Stimulated activated CD8-positive, alpha-beta memory T cell treated with anti-CD3 and anti-CD28 coated beads, Interleukin-2, amount 100 ng/mL, for 48 hours (primary cell): ENCODE results near the gene ALX4.

Experiments used
- DNase-seq, 2 donors: peaks; one replicate each; pipeline ENCODE4 v3.0.0-alpha.2; 2020; ENCODE audit warnings: low read depth in 2 of 2

The ALX4 gene

DNA sequence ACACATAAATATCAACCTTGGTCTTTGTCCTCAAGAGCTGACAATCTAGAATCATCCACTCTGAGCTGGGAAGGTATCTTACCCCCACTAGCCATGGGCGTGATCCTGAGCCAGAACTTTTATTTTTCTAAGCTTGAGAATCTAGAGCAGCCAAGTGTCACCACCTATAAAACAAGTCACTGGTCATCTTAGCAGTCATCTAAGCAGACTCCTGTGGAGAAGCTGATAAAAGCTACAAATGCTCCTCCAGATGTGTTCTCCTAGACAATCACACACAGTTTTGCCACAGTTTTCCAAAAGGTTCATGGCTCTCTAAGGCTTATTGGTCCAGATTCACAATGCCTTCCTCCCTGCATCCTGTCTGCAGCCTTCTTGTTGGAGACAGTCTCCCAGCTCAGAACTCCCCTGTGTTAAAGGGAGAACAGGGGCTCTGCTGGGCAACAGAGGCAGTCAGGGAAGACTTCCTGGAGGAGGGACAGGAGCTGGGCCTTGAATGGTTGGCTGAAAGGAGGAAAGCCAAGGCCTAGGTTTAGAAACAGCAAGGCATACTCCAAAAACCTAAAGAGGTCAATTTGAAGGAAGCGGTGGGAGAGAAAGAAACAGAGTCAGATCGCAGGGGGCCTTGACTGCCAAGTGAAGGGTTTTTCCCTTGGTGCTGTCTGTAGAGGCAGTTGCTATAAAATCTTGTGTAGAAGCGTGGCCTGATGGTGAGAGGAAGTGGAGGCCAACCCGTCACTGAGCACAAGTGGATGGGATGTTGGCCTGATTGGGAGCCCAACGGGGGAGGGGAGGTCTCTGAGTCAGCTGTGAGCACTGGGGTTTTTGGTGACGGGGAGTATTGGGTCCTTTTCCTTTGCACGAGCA, 42.0 kb downstream of the ALX4 start:
- DNase-seq = no peak

DNA sequence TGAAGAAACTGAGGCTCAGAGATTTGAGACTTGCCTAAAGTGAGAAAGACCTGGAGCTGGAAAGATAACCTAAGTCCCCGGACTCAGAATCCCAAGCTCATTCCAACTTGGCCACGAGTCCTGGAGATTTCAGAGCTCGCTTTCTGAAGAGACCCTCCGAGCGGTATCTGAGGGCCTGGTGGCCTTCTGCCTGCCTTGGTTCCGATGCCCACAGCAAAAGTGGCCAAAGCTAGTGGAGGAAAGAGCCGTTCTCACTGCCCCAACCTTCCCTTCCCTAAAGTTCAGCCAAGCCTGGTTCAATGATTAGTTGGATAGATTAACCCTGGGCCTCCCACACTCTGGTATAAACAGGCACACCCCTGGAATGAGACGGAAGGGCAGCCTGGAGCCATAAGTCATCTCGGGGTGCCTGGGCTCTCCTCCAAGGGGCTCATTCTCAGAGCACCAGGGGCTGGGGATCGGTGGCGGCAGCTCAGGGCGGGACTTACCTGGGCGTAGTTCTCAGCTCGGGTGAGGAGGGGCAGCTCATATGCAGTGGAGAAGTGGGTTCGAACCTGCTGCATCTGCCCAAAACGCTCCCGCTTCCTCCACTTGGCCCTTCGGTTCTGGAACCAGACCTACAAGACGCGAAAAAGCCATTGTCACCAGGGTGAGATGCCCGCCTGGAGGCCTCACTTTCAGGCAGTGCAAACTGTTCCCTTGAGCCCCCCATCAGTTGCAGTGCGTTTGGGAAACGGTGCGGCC, 42.8 kb downstream of the ALX4 start:
- DNase-seq = no peak

DNA sequence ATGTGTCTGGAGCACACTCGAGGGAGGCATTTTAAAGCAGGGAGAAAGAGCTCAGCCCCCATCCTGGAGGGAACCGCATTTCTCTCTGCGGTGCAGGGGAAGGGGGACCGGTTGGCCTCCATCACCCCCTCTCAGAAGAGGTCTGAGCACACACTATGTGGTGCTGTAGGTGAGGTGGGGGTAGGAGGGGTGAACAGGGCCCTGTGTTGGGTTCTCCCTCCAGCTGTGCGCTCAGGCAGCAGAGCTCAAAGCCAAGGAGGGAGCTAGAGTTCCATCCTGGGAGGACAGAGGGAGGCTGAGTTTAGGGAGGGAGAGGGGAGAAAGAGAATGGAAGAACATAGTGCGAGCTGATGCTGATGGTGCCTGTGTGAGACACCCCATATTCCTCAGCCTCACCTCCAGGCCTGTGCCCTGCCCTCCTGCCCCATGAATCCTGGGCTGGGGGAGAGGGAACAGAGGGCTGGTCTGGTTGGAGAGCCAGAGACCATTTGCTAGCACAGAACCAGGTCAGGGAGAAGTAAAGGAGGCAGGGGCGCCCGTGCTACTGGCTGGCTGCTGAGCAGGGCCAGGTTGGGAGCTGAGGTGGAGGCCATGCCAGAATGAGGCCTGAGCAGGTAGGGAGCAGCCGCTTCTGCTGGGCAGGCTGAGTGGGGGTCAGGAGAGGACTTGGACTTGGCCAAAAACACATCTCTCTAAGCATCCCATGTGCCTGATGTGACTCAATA, 43.7 kb downstream of the ALX4 start:
- DNase-seq = no peak

DNA sequence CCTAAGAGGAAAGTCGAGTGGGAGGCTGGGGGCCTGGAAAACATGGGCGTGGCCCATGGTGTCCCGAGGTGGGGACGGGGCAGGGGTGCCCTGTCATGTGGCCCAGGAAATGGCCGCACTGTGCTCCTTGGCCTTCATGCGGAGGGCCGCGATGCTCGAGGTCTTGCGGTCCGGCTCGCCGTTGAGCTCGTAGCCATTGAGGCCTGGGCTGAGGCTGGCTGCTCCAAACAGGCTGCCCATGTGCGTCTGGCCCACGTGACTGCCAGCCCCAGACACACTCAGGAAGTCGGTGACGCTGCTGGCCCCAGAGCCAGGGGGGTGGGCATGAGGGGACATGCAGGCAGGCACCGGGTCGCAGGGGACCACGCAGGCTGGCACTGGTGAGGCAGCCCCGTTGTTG, 45.2 kb downstream of the ALX4 start:
- no peak for DNase-seq

DNA sequence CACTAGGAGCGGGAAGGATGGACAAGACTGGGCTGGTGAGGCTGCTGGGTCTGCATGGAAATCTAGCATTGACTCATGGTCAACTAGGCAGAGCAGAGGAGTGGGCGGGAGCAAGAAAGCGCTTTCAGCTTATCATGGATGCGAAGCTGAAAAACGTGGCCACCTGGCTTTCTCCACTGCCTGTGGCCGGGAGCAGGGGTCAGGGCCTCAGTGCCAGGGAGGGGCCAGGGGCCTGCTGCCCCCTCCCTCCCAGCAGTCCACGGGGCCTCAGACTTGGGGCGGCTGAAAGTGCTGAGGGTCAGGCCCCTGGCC, 45.5 kb downstream of the ALX4 start:
- DNase-seq = no peak

DNA sequence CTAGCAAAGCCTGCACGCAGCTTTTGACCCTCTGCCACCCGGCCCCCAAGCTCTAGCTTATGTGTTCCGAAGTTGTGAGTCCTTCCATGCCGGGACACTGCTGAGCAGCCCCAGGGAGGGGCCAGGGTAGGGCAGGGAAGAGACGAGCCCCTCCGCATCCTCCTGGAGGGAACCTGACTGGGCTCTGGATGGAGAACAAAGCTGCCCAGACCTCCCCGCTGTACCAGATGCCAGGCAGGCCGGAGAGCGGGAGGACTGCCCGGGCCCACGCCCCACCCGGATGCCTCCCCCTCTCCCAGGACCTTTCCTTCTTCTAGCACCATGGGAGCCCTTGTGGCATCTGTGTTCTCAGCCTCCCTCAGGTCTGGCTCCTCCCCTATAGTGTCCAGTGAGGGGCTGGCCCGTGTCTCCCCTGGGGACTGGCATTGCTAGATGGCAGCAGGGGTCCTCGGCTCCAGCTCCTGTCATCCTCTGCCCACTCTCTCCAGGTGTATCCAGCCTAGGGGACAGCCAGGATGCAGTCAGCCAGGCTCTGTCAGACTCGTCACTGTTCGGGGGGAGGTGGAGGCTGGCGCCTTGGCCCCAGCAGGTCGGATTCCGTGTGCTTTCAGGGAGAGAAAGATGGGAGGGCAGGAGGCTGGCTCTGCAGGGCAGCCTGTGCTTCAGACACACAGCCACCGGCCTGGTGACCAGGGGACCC, 46.1 kb downstream of the ALX4 start:
- DNase-seq = no peak

DNA sequence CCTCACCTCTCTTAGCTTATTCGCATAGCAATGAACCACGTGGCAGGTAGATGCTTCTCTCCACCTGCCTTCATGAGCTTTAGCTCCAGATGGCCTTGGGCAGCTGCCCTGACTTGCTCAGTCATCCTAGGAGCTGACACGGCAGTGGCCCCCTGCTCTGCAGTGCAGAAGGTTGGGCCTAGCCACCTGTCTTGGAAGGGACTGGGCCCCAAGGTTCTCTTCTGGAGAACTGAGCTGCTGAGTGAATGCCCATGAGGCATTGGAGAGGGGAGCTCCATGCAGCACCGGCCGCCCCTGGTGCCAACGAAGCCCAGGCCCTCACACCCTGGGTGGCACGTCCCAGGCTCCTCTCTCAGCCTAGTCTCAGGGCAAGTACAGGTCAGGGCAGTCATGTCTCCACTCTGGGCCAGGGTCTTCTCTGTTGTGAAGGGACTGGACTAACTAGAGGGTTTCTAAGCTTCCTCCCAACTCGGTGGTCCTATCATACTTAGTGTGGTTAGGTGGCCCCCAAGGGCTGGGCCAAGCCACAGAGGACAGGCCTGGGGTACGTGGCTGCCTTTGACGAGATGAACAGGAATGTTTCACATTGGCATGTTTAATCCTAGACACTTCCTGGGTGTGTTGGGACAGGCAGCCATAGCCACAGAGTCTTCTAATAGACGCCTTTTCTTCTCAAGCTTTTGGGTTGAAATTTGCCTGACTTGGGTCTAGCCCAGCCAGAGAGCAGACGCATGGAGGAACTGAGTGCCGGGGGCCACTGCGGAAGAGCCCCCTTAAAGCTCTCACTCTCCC, 47.9 kb downstream of the ALX4 start:
- DNase-seq = no peak

DNA sequence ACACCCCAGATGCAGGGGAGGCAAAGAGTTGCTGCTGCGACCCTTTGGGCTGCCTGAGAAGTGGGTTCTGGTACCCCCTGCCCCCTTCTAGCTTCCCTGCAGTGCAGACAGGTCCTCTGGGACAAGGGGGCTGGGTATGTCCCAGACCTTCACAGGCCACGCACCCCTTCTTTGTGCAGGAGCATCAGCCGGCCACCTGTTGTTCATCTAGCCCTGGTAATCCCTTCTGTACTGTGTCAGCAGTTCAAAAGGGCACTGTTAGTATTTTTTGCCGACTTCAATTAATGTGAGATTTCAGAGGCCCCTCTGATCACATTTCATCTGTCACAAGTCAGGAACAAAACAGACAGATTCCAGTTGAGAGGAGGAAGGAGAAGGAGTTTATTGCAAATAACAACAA, 49.9 kb downstream of the ALX4 start:
- DNase-seq = no peak

DNA sequence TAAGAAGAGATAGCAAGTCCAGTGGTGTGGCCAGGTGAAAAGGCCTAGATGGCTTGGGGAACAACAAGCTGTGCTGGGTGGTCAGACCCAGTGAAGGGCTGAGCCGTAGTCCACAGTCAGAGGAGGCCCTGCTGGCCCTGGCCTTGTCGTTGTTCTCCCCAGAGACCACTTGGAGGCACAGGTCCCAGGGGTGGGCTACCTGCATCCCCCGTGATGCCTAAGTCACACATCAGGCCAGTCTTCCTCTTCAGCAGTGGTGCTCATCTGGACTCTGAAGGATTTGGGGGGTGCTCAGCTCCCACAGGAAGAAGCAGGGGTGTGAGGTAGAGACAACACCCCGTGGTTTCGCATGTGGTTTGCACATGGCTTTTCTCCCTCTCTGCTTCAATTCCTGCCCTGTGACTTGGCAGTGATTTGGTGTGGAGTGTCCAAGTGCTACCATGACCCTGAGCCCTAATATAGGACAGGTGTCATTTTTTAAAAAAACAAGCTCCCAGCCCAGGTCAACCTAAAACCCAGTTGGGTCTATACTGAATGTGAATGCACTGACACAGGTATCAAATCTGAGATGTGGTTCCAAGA, 51.0 kb downstream of the ALX4 start:
- DNase-seq = no peak

DNA sequence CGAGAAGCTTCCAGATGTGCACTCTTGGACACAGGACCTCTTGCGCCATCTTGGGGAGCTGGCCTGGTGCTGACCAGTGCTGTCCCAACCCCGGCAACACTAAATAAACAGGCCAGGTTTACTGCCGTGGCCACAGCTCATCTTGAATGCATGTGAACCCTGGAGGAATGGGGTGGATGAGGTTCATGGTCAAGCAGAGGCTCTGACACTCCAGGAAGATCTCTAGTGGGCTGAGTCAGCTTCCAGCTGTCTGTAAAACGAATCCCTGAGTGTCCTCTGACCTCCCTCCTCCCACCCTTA, 51.8 kb downstream of the ALX4 start:
- DNase-seq = no peak

DNA sequence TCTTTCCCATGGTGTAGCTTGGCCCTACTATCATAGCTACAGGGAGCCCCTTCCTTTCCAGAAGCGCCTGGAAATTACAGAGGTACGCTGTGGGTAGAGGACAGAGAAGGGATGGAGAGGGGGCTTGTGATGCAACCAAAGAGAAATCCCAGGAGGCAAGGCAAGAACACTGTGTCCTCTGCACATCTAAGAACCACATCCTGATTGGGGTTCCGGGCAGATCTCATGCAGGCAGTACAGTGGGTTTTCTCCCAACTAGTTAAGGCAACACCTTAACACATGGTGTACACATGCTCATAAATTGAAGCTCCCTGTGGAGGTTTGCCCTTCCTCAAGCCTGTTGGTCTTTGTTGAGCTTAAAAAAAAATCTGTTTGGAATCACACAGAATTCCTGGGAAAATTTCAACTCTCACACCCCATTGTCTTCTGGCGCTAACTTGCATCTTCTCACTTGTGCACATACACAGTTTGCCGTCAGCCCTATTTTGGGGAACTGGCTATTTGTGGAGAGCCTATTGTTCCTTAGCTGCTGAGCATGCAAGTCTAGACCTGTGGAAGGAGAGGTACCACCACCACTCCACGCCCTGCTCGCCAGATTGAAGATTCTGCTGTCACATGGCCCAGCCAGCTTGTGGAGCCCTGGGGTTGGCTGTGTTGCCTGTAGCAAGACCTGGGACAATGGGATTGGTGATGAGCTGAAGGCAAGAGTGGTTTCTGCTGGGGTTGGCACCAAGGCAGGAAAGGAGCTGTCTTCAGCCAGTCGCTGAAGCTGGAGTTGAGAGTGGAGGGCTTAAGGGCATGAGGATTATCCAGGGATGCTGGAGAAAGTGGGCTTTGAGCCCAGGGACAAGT, 52.4 kb downstream of the ALX4 start:
- DNase-seq = no peak

DNA sequence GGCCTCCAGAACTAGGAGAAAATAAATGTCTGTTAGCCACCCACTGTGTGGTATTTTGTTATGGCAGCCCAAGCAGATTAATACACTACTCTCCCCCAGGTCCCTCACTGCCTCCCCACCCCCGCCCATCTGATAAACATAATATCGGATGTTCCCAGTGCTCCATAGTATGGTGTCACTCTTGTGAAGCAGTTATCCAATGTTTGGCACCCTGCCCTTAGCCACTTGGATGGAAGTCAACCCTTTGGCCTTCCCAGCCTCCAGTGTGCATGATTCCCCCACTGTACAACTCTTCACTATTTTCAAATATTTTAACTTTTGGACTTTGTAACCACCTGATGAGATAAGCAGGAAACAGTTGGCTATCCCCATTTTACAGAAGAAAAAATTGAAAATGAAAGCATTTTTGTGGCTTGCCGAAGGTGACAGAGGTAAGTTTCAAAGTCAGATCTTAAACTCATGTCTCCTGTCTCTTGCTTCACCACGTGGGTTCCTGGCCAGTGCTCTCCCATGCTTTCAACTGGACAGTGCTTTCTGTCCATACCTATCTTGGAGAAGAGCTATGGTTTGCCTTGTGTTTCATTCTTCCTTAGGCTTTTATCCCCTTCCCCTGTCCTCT, 53.2 kb downstream of the ALX4 start:
- DNase-seq = no peak

DNA sequence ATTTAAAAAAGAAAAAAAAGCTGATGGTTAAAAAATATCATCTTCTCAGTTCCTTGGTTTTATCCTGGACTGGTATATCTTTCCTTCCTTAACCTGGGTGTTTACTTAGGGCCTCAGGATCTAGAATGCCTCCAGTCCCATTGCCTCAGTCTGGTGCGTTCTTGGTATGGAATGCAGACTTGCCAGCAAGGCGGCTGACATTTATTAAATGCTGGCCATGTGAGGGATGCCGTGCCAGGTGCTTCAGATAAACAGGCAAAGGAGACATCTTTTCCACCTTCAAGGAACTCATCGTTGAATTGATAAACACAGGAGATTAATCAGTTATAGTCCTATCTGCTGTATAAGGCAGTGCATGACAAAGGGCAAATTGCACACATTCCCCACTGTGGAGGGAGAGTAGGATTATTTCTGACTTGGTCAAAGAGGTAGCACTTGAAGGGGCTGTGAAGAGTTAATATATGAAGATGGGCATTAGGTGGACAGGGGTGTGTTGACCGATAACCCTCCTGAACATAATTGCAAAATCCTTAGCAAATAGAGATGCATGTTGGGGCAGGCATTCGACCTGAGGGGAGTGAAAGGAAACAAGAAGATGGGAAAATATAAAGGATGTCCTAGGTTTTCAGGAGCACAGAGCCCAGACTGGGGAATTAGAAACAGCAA, 54.4 kb downstream of the ALX4 start:
- no peak for DNase-seq

DNA sequence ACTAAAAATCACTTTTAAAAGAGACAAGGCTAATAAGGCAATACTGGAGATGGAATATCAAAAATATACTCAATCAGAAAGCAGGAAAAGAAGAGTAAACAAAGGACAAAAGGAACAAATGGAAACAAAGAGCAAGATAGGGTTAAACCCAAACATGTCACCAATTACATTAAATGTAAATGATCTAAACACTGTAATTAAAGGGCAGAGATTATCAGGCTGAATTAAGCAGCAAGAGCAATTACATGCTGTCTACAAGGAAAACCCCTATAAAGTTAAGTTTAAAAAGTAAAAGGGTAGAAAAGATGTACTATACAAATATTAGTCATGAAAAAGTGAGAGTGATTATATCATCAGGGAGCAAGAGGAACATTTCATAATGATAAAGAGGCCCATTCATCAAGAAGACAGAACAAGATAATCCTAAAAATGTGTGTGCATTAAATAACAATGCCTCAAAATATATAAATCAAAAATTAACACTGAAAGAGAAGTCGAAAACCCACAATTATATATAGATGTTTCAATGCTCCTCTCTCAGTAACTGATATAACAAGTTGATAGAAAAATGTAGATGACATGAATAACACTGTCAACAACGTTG, 56.8 kb downstream of the ALX4 start:
- no peak for DNase-seq

DNA sequence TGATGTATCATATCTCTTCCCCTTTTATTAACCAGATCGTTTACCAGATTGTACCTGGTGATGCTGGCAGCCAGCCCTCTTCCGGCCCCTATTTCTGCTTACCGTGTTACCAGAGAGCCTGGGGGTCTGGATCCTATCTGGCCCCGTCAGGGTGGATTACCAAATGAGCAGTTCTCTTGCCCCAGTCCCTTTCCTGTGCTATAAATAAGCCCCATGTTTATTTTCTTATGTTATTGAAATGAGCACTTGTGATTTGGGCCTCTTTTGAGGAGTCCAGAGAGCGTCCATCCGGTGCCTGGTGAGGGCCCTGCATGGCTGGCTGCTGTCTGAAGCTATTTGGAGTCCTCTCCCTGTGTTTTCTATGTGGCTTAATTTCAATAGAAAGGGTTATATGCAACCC, 59.5 kb downstream of the ALX4 start:
- no peak for DNase-seq

DNA sequence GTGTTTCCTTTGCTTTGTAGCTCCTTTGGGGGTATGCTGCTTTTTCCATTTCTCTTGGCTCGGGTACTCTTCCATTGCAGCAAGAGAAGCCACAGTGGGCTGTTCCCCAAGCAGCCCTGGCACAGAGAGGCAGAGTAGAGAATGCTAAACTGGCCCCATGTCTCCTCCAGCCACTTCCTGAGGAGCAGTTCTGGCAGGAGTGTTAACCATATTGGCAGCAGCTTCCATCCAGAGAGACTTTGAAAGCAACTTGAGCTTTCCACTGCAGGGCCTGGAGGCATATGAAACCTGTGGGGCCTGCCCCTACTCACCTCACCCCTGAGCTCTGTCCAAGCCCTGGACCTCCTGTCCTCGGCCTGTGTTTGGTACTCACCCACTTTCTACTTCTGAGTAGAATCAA, 61.8 kb downstream of the ALX4 start:
- no peak for DNase-seq

DNA sequence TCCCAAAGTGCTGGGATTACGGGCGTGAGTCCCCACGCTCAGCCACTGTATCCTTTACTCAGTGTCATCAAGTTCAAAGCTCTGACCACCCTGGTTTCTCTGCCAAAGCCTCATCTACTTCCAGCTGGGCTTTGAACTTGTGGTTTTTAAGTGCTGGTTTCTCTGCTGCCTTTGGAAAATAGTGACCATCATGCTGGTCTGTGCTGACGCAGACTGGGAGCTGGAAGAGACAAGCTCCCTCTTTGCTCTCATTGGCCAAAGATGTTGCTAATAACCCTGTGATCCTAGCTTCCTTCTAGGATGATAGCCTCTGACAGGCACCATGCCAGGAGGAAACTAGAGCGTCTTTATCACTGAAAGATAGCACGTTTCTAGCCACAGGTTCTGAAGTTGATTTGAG, 62.4 kb downstream of the ALX4 start:
- DNase-seq = no peak

DNA sequence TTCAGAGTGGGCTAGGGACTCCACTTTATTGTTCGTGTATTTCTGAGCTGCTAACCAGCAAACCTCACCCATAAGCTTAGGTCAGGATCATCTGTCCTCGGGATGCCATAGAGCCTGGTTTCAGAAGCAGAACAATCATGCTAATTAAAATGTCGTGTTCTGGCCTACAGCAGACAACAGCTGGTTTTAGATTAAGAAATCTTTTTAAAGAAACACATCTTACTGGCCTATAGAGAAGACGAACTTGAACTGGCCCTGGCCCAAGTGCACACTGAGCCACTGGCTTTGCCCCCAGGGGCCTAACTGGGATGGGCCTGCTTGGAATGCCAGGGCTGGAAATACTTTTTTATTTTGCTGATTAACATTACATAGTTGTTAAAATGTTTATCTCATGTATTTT, 63.2 kb downstream of the ALX4 start:
- DNase-seq = no peak
